CD14-positive monocyte (primary cell): ENCODE results near the gene WEE2. TPM values are rescaled to one million over a fixed set of nuclear protein-coding genes. Genes with fewer than 3 reads are reported as not detected.
A peak's percentile ranks its signal among the peaks of the same experiment; 100 is the strongest.

Experiments used
- DNase-seq, 3 donors: peaks; one replicate each; pipeline ENCODE4 v3.0.0-alpha.2; 2011 to 2022
- H2AFZ ChIP-seq: 2 replicates; pipeline ENCODE4 v1.6.0; 2012; ENCODE audit warnings: mild to moderate bottlenecking, low read depth, low read length, inconsistent platforms; ENCODE audit not compliant: insufficient read depth, poor library complexity, severe bottlenecking
- H3K27ac ChIP-seq, 2 donors: 1 replicate in 1 of 2; 2 replicates in 1 of 2; pipeline ENCODE4 v1.5.1; 2012 to 2013; ENCODE audit warnings: low read length in 2 of 2, control low read depth in 1 of 2, inconsistent platforms in 1 of 2, low read depth in 1 of 2, mild to moderate bottlenecking in 1 of 2
- H3K27me3 ChIP-seq, 2 donors: one replicate each; pipeline versions ENCODE4 v1.6.0 to v1.6.1; 2011 to 2013; ENCODE audit warnings: low read length in 2 of 2; ENCODE audit not compliant: control insufficient read depth in 2 of 2, insufficient read depth in 2 of 2
- H3K36me3 ChIP-seq, 2 donors: replicated peaks in 1 of 2; 1 replicate in 1 of 2; 2 replicates in 1 of 2; pipeline versions ENCODE4 v1.5.1 to v1.6.1; 2012 to 2013; ENCODE audit warnings: low read length in 2 of 2, control low read depth in 1 of 2, inconsistent platforms in 1 of 2, mild to moderate bottlenecking in 1 of 2; ENCODE audit not compliant: insufficient read depth in 2 of 2, control insufficient read depth in 1 of 2
- H3K4me1 ChIP-seq, 2 donors: 1 replicate in 1 of 2; 2 replicates in 1 of 2; pipeline versions ENCODE4 v1.5.1 to v1.6.1; 2012 to 2013; ENCODE audit warnings: low read length in 2 of 2, control low read depth in 1 of 2, inconsistent platforms in 1 of 2, mild to moderate bottlenecking in 1 of 2, moderate library complexity in 1 of 2; ENCODE audit not compliant: insufficient read depth in 2 of 2, control insufficient read depth in 1 of 2
- H3K4me2 ChIP-seq: replicated peaks from 2 replicates; pipeline ENCODE3; 2012; ENCODE audit warnings: low read length, moderate library complexity, mild to moderate bottlenecking; ENCODE audit not compliant: poor library complexity, severe bottlenecking; ENCODE audit errors: extremely low read depth
- H3K4me3 ChIP-seq, 3 experiments: fragments of 200-600 bp in 1 of 3; sonication (generic) in 1 of 3; replicated peaks in 1 of 3; 1 replicate in 2 of 3; 2 replicates in 1 of 3; pipeline ENCODE4 v1.5.1; 2011 to 2013; ENCODE audit warnings: low read length in 3 of 3, mild to moderate bottlenecking in 3 of 3, control low read depth in 2 of 3, low read depth in 2 of 3, inconsistent platforms in 1 of 3, moderate library complexity in 1 of 3
- H3K79me2 ChIP-seq: 2 replicates; pipeline ENCODE4 v1.6.0; 2012; ENCODE audit warnings: mild to moderate bottlenecking, control low read depth, inconsistent platforms, low read length, moderate library complexity; ENCODE audit not compliant: insufficient read depth
- H3K9ac ChIP-seq: 2 replicates; pipeline ENCODE4 v1.6.0; 2017; ENCODE audit warnings: low read length, mild to moderate bottlenecking; ENCODE audit not compliant: insufficient read depth, poor library complexity, severe bottlenecking
- H3K9me3 ChIP-seq, 2 donors: replicated peaks in 1 of 2; 1 replicate in 1 of 2; 2 replicates in 1 of 2; pipeline versions ENCODE4 v1.5.1 to v1.6.1; 2012 to 2013; ENCODE audit warnings: low read length in 2 of 2, control low read depth in 1 of 2; ENCODE audit not compliant: control insufficient read depth in 1 of 2, insufficient read depth in 1 of 2
- H4K20me1 ChIP-seq: 2 replicates; pipeline ENCODE4 v1.6.0; 2012; ENCODE audit warnings: mild to moderate bottlenecking, low read length, control low read depth, moderate library complexity; ENCODE audit not compliant: insufficient read depth
- H3K27ac Mint-ChIP-seq, 7 donors: one replicate each; pipeline ENCODE4 v1.8.0; 2020; ENCODE audit warnings: mild to moderate bottlenecking in 7 of 7, mixed read lengths in 7 of 7, moderate library complexity in 6 of 7, inconsistent platforms in 2 of 7
- H3K27me3 Mint-ChIP-seq, 3 donors: one replicate each; pipeline ENCODE4 v1.8.0; 2021 to 2022; ENCODE audit warnings: low read depth in 3 of 3, mild to moderate bottlenecking in 3 of 3, mixed read lengths in 3 of 3, moderate library complexity in 3 of 3, inconsistent platforms in 1 of 3
- H3K36me3 Mint-ChIP-seq, 2 donors: one replicate each; pipeline ENCODE4 v1.8.0; 2020; ENCODE audit warnings: mixed read lengths in 2 of 2, inconsistent platforms in 1 of 2, mild to moderate bottlenecking in 1 of 2
- H3K4me1 Mint-ChIP-seq: one replicate; pipeline ENCODE4 v1.8.0; 2020; ENCODE audit warnings: mild to moderate bottlenecking, mixed read lengths
- H3K4me3 Mint-ChIP-seq, 2 donors: one replicate each; pipeline ENCODE4 v1.8.0; 2020; ENCODE audit warnings: mild to moderate bottlenecking in 2 of 2, mixed read lengths in 2 of 2, moderate library complexity in 1 of 2
- H3K9me3 Mint-ChIP-seq, 7 donors: one replicate each; pipeline ENCODE4 v1.8.0; 2020 to 2022; ENCODE audit warnings: mixed read lengths in 7 of 7, mild to moderate bottlenecking in 6 of 7, moderate library complexity in 6 of 7, inconsistent platforms in 2 of 7
- CTCF ChIP-seq: fragments of 200-600 bp; IDR thresholded peaks from one replicate; pipeline ENCODE4 v1.8.0; 2022; ENCODE audit warnings: antibody characterized with exemption, mild to moderate bottlenecking
- WGBS: methylation state at CpG from one replicate; pipeline ENCODE4 v1.1.5; 2013; ENCODE audit warnings: missing lambda C conversion rate; ENCODE audit not compliant: insufficient coverage; 5-methylcytosine and 5-hydroxymethylcytosine counted together
- intact Hi-C, 2 donors: fragments of 100-400 bp; cut with micrococcal nuclease; formaldehyde crosslinking; loops; one replicate each; pipeline versions ENCODE4 v1.15.0 to v1.15.1; 2023
- polyA plus RNA-seq, 3 donors: library from polyadenylated mRNA; depleted of rRNA in 1 of 3; unstranded in 2 of 3; stranded (reverse) in 1 of 3; fragments of 300-500 nt in 2 of 3; fragments of >200 nt in 1 of 3; fragmentation: Illumina TruSeq in 2 of 3; gene quantifications; 1 replicate in 2 of 3; 2 replicates in 1 of 3; pipeline ENCODE4 v1.2.3, GENCODE V29; 2012 to 2021

Gene WEE2
- polyA plus RNA-seq, 3 donors, result not detected

GRCh38 chr7:141666071-141666470, 42.1 kb upstream of the WEE2 start:
- H2AFZ ChIP-seq, result no peak overlapping the region
- H3K4me1 ChIP-seq, result peaks cover 30 to 31% of the 10 kb centered on the region in 2 donors
- H3K4me3 ChIP-seq, result no peak overlapping the region
- H3K27me3 Mint-ChIP-seq, result peaks cover 0 to 4% (median 1%) of the 10 kb centered on the region in 3 donors
- no peaks in the 10 kb centered on the region for H3K9me3 ChIP-seq
- H3K36me3 ChIP-seq, result peaks cover 6 to 19% of the 10 kb centered on the region in 2 donors
- 100% methylated on average over 1 of the region's 4 CpGs for WGBS
- H4K20me1 ChIP-seq, result no peaks in the 10 kb centered on the region
- no peak for DNase-seq
- H3K4me3 Mint-ChIP-seq, result no peak overlapping the region
- no peak for TF ChIP-seq CTCF
- H3K4me2 ChIP-seq, result no peak overlapping the region
- no peak overlapping the region for H3K9ac ChIP-seq
- no peaks in the 10 kb centered on the region for H3K27me3 ChIP-seq
- intact Hi-C loops, result no loop called here
- peak overlapping the region in 1 of 7 donors; percentile 12 for H3K27ac Mint-ChIP-seq
- no peaks in the 10 kb centered on the region for H3K9me3 Mint-ChIP-seq
- H3K27ac ChIP-seq, result no peak overlapping the region
- H3K4me1 Mint-ChIP-seq, result peaks cover 27% of the 10 kb centered on the region
- no peaks in the 10 kb centered on the region for H3K79me2 ChIP-seq
- H3K36me3 Mint-ChIP-seq, result peaks cover 21 to 34% of the 10 kb centered on the region in 2 donors

GRCh38 chr7:141668853-141669252, 39.3 kb upstream of the WEE2 start:
- intact Hi-C loops, result no loop called here
- no peak for TF ChIP-seq CTCF
- Histone ChIP-seq H3K36me3 (peaks cover 6 to 18% of the 10 kb centered on the region in 2 donors), H3K27ac (no peak overlapping the region), H4K20me1 (no peaks in the 10 kb centered on the region), H3K79me2 (no peaks in the 10 kb centered on the region), H3K4me3 (no peak overlapping the region), H3K4me2 (no peak overlapping the region), H3K4me1 (peaks cover 13 to 15% of the 10 kb centered on the region in 2 donors), H3K9ac (no peak overlapping the region), H3K9me3 (peaks cover 0 to 3% of the 10 kb centered on the region in 2 donors), H2AFZ (no peak overlapping the region), H3K27me3 (no peaks in the 10 kb centered on the region)
- Mint-ChIP-seq H3K27ac (peak overlapping the region in 1 of 7 donors; percentile 58), H3K9me3 (peaks cover 0 to 4% (median 0%) of the 10 kb centered on the region in 7 donors), H3K36me3 (peaks cover 21 to 34% of the 10 kb centered on the region in 2 donors), H3K4me3 (no peak overlapping the region), H3K4me1 (peaks cover 15% of the 10 kb centered on the region), H3K27me3 (peaks cover 0 to 4% (median 1%) of the 10 kb centered on the region in 3 donors)
- 100% methylated on average over 2 of the region's 2 CpGs for WGBS
- DNase-seq, result no peak
